GM12874 (cell line): ENCODE results near the gene AOPEP.

Experiments used
- CTCF ChIP-seq: IDR thresholded peaks from 2 replicates; pipeline ENCODE4 v1.5.1; 2011; ENCODE audit warnings: low read depth, mild to moderate bottlenecking, control low read depth, low read length, moderate library complexity; ENCODE audit not compliant: insufficient read depth

The AOPEP gene

GRCh38 chr9:94773655-94774054, 47.2 kb downstream of the AOPEP start:
- no peak for TF ChIP-seq CTCF

- no peak for TF ChIP-seq CTCF
Measured at GRCh38 chr9:94778013-94778412, 51.5 kb downstream of the AOPEP start.

- TF ChIP-seq CTCF = no peak
Measured at GRCh38 chr9:94779031-94779430, 52.5 kb downstream of the AOPEP start.

- no peak for TF ChIP-seq CTCF
Measured at GRCh38 chr9:94779693-94780290, 53.3 kb downstream of the AOPEP start.

- TF ChIP-seq CTCF = no peak
Measured at GRCh38 chr9:94780516-94780950, 54.0 kb downstream of the AOPEP start.

- TF ChIP-seq CTCF = no peak
Measured at GRCh38 chr9:94782355-94783101, 56.0 kb downstream of the AOPEP start.

- peak; percentile 52 for TF ChIP-seq CTCF
Measured at GRCh38 chr9:94783102-94783682, 56.7 kb downstream of the AOPEP start.
